NOMO-1 (cell line): ENCODE data around the gene TBCD.
"Not testable (repeated sequence)": the region's sequence is repeated elsewhere in the genome, so short reads cannot be mapped to it uniquely, and the experiment has no call there.

Experiments used
- DNase-seq, 2 experiments: peaks; one replicate each; lab custom pipeline; 2025; ENCODE audit not compliant: unreplicated experiment in 2 of 2; lab: John Stamatoyannopoulos, UW

The TBCD gene

DNA sequence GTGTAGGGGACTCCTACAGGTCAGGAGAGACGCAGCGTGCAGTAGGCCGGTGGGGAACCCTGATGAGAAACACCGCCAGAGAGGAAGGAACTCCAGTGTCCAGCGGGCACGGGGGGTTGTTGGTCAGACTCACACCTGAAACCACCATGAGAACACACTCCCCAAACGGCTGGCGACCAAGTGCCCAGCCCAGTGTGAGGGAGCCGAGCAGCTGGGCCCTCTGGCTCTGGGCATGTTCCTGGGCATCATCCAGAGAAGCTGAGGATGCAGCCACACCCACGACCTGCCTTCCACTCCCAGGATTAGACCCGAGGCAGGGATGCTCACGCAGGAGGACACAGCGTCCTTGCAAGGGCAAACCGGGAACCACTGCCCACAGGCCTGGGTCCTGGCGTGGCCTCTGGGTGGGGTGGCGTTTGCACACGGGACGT is 196.2 kb downstream of the TBCD start:
- no peak for DNase-seq

DNA sequence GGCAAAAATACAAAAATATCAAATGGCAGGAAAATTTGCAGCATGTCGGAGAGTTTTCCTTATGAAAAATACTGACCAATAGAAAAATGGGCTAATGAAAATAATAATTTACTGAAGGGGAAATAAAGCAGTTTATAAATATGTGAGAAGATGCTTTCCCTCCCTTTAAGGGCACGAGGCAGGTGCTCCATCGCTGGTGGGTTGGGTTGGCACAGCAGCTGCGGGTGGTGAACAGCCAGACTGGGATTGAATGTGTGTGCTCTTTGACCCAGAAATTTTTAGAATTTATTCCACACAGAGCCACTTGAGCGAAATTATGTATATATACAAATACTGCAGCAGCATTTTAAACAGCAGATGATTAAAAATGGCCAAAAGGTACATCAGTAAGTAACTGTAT is 197.1 kb downstream of the TBCD start:
- DNase-seq = no peak

DNA sequence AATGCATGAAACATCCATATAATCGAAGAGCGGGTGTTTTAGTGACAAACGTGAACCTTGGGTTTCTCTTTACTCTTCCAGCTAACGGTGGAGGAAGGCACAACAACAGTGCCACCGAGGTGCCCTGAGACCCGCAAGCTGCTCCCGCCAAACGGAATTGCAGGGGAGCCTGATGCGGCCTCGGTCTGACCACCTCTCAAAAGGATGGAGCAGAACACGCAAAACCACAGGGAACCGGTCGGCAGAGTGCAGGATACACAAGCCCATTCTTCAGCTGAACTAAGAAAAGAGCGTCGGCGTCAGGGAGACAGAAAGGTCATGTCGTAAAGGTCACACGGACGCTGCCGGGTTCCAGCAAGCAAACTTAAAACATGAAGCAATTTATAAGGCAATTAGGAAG is 197.5 kb downstream of the TBCD start:
- DNase-seq = no peak

DNA sequence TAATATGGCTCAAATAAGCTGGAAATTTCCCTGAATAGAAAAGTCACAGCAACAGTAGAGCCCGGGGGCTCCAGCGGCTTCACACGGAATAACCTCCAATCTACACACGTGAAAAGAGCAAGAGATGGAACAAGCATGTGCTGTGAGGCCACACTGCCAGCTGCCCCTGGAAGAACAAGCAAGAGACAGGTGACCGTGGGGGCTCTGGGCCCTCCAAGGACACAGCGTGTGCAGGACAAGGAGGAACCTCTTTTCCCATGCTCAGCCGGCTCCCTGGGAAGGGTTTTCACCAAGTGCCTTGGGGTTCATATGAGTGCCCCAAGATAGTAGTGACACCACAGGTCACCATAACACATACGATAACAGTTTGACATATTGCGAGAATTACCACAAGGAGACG is 198.1 kb downstream of the TBCD start:
- no peak for DNase-seq

DNA sequence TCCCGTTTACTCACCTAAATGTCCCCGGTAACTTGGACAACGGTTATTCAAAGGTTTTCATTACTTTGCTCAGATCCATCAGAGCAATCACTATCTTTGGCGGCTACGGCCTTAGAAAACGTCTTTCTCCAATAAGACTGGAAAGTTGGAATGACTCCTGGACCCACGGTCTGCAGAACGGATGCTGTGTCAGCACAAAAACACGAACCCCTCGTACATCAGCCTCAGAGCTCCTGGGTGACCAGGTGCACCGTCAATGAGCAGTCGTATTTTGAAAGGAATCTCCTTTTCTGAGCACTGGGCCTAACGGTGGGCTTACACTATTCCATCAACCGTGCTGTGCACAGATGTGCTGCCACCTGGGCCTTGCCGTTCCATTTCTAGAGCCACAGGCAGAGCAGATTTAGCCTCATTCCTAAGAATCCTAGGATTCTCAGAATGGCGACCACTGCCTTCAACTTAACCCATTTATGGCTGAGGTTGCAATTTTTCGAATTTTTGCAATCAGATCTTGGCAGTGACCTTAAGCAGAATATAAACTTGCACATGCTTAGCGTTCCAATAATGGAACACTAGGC is 198.7 kb downstream of the TBCD start:
- DNase-seq = no peak

DNA sequence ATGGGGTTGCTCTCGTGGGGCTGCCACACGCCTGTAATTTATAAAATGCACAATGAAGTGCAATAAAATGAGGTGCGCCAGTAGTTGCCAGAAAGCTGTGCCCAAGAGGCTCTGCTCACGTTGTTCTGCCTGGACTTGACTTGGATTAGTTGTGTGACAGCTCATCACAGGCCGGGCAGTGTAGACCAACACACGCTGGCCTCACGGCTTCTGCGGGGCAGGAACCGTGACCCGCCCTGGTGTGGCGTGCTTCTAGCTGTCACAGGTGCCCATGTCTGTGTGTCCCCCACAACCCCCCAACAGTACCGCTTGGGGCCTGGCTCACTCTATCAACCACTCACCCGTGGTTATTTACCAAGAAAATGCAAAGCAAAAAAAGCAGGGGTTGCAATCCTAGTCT is 200.2 kb downstream of the TBCD start:
- DNase-seq = no peak

DNA sequence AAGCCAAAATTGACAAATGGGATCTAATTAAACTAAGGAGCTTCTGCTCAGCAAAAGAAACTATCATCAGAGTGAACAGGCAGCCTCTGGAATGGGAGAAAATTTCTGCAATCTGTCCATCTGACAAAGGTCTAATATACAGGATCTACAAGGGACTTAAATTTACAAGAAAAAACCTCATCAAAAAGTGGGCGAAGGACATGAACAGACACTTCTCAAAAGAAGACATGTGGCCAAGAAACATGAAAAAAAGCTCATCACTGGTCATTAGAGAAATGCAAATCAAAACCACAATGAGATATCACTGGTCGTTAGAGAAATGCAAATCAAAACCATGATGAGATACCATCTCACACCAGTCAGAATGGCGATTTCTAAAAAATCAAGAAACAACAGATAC is 203.2 kb downstream of the TBCD start:
- not testable (repeated sequence) for DNase-seq

DNA sequence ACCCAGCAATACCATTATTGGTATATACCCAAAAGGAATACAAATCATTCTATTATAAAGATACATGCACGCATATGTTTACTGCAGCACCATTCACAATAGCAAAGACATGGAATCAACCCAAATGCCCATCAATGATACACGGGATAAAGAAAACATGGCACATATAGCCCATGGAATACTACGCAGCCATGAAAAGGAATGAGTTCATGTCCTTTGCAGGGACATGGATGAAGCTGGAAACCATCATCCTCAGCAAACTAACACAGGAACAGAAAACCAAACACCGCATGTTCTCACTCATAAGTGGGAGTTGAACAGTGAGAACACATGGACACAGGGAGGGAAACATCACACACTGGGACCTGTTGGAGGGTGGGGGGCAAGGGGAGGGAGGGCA is 203.8 kb downstream of the TBCD start:
- DNase-seq = not testable (repeated sequence)

DNA sequence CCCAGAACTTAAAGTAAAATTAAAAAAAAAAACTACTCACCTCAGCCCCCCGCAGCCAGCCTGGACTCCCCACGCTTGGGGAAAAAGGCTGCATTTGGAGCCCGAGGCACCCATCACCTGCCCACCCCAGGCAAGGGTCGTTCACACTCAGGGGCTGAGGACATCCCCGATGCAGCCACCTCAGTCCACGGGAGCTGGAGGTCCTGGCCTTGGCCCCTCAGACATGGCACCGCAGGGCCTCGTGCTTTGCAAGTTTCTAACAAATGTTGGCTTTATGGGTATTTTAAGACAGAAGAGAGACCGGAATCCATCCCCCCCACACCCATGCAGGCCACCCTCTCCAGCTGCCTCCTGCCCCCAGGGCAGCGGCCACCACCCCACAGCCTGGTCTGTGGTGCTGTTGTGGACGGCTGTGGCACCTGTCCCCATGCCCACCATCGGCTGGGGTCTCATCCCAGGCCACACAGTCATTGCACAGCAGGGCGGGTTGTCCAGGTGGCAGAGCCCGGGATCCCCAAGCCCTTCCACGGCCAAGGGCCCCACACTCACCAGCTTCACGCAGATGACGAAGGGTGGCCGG is 204.4 kb downstream of the TBCD start:
- DNase-seq = no peak

DNA sequence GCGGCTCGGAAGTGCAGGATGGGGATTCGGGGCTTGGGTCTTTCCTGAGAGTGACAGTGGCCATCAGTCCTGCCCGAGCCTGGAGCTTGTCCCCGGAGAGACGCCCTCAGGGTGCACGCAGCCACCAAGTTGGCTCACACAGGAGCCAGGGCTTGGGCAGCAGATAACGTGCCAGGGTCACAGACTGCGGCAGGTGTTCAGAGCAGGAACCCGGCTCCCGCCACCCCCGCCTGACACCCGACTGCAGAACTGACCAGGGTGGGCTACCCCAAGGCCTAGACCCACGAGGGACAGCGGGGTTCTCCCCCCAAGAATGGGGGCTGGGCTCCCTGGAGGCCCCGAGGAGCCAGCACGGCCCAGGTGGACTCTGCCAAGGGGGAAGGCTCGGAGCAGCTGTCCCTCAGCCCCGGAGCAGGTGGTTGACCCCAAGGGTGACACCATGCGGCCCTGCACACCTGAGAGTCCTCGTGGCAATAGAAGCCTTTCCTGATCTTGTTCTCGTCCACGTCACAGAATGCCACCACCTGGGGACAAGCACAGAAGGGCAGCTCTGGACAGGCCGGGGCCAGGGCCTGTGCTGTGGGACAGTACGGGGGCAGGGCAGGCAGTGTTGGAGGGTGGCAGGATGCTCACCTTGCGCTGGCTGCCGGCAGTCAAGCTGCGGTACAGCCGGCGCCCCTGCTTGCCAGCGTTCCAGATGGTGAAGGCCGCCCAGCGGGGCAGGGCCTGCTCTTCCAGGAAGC is 205.0 kb downstream of the TBCD start:
- no peak for DNase-seq

DNA sequence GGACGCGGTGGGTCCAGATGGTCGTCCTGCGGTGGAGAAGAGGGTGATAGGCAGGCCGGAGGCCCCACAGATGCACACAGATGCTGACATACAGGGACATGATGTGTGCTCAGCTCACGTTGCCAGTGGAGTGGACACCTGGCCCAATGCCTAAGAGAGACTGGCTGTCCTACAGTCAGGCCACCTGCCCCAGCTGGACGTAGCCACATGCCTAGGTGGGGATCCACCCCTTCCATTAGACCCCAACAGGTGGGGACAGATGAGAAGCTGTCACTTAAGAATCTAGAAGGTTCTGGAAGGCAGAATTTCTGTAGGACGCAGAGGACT is 205.6 kb downstream of the TBCD start:
- DNase-seq = no peak

DNA sequence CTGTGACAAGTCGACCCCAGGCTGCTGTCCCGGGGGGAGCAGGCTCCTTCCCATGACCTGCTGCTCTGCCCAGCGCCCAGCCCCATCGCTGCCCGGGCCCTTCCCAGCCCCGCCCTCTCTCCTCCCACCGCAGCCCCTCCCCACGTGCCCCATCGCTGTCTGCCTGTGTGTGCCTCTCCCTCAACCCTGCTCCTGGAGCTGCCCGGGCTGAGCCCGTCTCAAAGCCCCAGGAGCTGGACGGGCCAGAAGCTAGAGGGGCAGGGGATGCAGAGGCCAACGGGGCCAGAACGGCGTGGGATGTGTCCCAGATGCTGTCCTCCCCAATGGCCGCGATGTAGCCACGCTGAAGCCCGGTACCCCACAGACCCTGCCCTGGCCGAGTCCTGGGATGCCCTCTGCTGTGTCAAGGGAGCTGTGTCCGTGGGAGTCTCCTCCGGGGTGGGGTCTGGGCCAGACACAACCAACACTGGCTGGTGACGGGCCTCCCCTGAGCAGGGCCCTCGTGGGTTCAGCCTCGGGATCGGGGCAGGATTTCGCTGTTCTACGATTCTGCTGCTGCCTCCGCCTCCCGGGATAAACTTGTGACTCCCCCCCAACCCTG is 206.2 kb downstream of the TBCD start:
- DNase-seq = no peak

DNA sequence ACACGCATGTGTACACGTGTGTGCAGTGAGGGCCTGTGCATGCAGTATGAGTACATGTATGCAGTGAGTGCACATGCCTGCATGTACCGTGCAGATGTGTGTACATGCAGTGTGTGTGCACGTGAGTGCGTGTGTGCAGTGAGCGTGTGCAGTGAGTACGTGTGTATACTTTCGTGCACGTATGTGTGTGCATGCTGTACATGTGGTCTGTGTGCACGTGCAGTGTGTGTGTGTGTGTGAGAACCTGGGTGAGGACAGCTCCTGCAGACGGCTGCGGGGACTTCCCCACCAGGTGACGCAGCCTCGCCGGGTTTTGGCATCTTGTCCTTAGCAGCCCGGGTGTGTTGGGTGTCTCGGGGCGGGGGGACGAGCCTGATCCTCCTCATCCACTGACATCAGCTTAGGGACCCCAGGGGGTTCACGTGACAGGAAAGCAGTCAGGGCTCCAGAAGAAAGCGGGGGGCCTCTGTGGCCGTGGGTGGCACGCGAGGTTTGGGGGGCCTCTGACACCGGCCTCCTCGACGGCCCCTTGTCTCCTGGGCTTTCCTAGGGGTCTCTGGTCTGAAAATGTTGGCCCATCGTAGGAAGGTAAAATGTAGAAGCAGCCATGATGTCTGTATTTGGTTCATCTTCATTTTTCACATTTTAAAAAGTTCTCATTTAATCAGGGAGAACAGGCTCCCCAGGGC is 207.5 kb downstream of the TBCD start:
- DNase-seq = no peak

DNA sequence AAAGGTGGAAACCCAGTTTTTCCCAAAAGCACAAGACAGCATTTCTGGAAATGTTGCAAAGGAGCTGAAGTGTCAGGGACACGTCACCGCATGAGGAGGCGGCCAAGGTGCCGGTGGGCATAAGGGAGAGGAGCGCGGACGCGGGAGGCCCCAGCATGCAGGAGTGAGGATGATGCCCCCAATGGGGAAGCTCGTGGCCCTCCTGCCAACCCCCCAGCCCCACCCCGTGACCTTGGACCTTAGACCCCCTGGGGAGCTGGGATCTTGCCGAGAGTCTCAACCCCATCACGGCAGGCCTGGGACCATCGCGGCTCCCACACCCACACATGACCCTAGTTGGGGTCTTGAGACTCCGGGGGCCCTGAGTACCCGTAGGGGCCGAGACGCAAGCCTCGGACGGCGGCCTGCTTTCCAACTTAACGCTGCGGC is 208.1 kb downstream of the TBCD start:
- DNase-seq = no peak

DNA sequence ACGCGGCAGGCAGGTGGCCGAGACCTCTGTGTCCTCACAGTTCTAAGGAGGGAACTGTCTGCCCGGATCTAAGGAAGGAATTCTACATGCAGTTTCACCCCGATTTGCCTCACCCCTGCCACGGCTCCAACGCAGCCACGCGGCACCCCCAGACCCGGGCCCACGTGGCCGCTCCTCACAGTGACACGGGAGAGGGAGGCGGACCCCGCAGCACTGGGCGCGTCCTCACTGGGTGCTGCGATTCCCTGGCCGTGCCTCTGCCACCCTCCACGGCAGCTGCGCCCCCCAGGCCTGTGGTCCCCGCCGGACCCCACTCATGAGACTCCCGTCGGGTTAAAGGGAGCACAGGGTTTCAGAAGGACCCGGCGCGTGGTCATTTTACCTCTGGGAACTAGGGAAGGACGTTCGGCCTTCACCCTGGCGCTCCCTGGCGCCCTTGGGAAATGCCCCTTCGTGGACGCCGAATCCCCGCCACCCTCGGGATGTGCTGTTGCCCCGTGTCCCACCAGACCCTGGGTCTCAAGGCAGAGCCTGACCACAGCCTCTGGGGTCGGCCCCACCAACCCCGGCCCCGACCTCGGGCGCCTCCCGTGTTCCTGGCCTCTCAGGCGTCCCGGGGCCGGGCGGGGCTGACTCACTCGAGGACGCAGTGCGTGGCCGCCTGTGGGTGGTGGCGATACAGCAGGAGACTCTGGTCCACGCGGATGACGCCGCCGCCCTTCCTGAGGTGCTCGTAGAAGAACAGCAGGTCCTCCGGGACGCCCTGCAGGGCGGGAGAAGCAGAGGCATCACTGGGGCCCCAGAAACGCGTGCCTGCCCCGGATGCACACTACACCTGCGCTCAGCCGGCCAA is 208.8 kb downstream of the TBCD start:
- no peak for DNase-seq

DNA sequence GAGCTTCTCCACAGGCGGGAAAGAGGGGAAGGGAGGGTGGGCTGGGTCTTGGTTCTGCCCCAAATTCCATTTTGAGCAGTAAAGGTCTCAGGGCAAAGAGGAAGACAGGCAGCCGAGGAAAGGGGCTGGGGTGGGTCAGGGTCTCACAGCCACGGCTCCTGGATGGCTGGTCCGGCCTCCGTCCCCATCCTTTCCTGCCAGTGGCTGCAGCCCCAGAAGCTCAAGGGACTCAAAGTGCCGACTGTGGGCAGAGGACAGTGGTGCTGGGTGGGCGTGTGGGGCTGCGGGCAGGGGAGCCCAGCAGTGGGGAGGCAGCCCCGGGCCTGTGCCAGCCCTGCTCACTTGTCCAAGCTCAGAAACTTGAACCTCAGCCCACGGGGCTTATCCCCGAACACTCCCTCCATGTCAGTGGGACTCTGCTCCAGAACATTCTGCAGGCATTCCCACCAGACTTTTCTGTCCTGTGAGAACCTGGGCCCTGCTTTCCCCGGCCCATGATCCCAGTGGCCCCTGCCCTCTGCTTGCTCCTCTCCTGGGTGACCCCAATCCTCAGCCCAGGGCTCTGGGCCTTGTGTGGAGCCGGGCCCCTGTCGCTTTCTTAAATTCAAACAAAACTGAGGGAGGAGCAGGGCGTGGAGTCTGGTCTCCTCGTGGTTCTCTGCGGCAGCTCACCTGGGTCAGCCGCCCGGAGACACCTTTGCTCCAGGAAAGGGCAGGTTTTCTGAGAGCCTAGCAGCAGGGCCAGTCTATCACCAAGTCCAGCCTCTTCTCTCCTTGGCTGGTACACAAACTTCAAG is 209.7 kb downstream of the TBCD start:
- no peak for DNase-seq

DNA sequence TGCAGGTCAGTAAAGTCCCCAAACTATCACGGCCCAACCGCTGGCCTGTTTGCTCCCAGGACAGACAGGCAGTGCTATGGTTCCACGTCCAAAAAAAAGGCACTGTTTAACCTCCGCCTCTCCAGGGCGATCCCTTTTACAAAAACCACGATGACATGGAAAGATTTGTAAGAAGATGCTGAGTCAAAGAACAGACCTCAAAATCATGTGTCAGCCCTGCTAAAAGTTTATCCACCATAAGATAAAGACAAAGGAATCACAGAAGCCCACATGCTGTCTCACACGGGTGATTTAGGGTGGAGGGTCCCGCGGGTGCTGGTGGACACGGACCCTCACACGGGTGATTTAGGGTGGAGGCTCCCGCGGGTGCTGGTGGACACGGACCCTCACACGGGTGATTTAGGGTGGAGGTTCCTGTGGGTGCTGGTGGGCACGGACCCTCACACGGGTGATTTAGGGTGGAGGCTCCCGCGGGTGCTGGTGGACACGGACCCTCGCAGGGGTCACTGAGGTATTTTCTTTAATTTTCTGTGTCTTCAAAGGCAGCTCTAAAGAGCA is 210.4 kb downstream of the TBCD start:
- no peak for DNase-seq

DNA sequence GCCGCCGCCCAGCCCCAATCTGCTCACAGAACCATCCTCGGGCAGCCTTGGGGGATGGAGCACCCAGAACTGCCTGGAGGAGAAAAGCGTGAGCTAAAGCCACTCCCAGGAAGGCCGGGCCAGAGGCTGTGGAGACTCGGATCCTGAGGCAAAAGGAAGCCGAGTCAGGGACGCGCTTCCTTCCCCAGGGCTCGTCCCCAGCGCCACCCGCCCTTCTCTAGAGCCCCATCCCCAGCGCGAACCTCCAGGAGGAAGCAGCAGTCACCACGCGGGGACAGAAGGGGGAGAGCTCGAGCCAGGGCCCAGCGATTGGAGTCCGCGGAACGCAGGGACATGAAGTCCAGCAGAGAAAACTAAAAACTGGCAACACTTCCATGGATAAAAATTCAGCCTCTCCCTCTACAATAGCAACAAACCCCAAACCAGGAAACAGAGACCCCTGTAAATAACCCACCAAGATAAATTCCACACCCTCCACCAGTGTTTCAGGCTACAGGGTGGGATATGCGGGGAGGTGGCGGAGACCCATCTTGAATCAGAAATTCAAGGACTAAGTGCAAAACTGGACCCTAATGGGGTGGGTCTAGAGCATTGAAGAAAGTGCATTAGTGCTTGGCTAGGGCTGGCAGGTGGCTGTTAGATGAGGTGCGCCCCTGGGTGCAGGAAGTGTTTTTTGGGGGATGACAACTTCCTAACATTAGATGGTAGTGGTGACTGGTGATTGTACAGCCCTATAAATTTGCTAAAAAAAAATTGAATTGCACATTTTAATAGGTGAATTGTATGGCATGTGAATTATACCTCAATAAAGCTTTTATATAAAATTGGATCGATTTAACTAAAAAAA is 211.5 kb downstream of the TBCD start:
- DNase-seq = no peak

DNA sequence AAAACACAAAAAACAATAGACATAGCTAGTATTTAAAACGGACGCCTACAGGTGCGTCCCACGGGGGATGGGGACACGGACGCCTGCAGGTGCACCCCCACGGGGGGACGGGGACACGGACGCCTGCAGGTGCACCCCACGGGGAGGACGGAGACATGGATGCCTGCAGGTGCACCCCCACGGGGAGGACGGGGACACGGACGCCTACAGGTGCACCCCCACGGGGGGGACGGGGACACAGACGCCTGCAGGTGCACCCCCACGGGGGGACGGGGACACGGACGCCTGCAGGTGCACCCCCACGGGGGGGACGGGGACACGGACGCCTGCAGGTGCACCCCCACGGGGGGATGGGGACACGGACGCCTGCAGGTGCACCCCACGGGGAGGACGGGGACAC is 212.6 kb downstream of the TBCD start:
- not testable (repeated sequence) for DNase-seq
